HepG2 (cell line): ENCODE results near the gene SI. TPM values are rescaled to one million over a fixed set of nuclear protein-coding genes. Genes with fewer than 3 reads are reported as not detected.

Experiments used
- ATAC-seq: fragments of 200-7000 bp; cut with Tn5 transposase; 3 replicates; pipeline ENCODE4 v1.9.1; 2020; ENCODE audit warnings: mild to moderate bottlenecking, moderate library complexity
- BruUV-seq: library from RNA; stranded (reverse); fragments of 400-500 nt; replicated peaks from 2 replicates; lab custom pipeline; 2021; lab: Mats Ljungman, UMichigan
- CTCF ChIA-PET: fragments of 300-600 bp; formaldehyde crosslinking; extraction: SDS; loops from one replicate; lab custom pipeline; 2021; ENCODE audit warnings: low total read pairs, inconsistent platforms, low intra/inter-chr PET ratio; lab: Yijun Ruan, JAX
- POLR2A ChIA-PET: fragments of 350-600 bp; sonication (Branson Sonifier 250); formaldehyde crosslinking; loops from one replicate; lab custom pipeline; 2020; ENCODE audit warnings: antibody characterized with exemption, inconsistent platforms; lab: Yijun Ruan, JAX
- DNase-seq: peaks from one replicate; pipeline ENCODE4 v3.0.0-alpha.2; 2015; ENCODE audit warnings: low spot score
- FAIRE-seq: peaks from 3 replicates; lab custom pipeline; 2011; peaks lifted over from hg19 to GRCh38; lab: Jason Lieb, UNC
- H2AFZ ChIP-seq: one replicate; pipeline ENCODE4 v1.6.1; 2011; ENCODE audit warnings: low read length, inconsistent platforms
- H3K27ac ChIP-seq: fragments of 300-600 bp; 3 replicates; pipeline ENCODE4 v1.8.0; 2011; ENCODE audit warnings: mixed run types, mild to moderate bottlenecking, mixed read lengths, low read length, inconsistent platforms; ENCODE audit not compliant: insufficient read depth; ENCODE audit errors: extremely low read length
- H3K27me3 ChIP-seq, 2 experiments: fragments of 200-600 bp in 1 of 2; 2 replicates in 1 of 2; 3 replicates in 1 of 2; pipeline versions ENCODE4 v1.6.0 to v1.8.0; 2011; ENCODE audit warnings: low read length in 2 of 2, mild to moderate bottlenecking in 2 of 2, moderate library complexity in 2 of 2, inconsistent platforms in 1 of 2; ENCODE audit not compliant: insufficient read depth in 2 of 2, control insufficient read depth in 1 of 2
- H3K36me3 ChIP-seq, 2 experiments: fragments of 200-600 bp in 1 of 2; replicated peaks in 1 of 2; 2 replicates in 1 of 2; 3 replicates in 1 of 2; pipeline versions ENCODE4 v1.5.1 to v1.8.0; 2011; ENCODE audit warnings: low read length in 2 of 2, inconsistent platforms in 1 of 2; ENCODE audit not compliant: insufficient read depth in 2 of 2, control insufficient read depth in 1 of 2
- H3K4me1 ChIP-seq: 2 replicates; pipeline ENCODE4 v1.5.1; 2012; ENCODE audit warnings: low read length, inconsistent platforms; ENCODE audit not compliant: insufficient read depth
- H3K4me2 ChIP-seq: 2 replicates; pipeline ENCODE4 v1.6.0; 2011; ENCODE audit warnings: low read depth, low read length, inconsistent platforms
- H3K4me3 ChIP-seq, 3 experiments: fragments of 200-600 bp in 1 of 3; sonication (generic), shearing (Covaris generic) in 1 of 3; replicated peaks in 1 of 3; 2 replicates each; pipeline ENCODE4 v1.5.1; 2011 to 2016; ENCODE audit warnings: low read length in 3 of 3, inconsistent platforms in 2 of 3, low read depth in 2 of 3, mild to moderate bottlenecking in 2 of 3, control low read depth in 1 of 3, mixed read lengths in 1 of 3; ENCODE audit not compliant: insufficient read depth in 1 of 3
- H3K79me2 ChIP-seq: one replicate; pipeline ENCODE4 v1.6.1; 2011; ENCODE audit warnings: low read length, inconsistent platforms; ENCODE audit not compliant: insufficient read depth
- H3K9ac ChIP-seq: 2 replicates; pipeline ENCODE4 v1.6.0; 2011; ENCODE audit warnings: mild to moderate bottlenecking, low read depth, low read length, inconsistent platforms; ENCODE audit not compliant: insufficient read depth
- H3K9me3 ChIP-seq: 2 replicates; pipeline ENCODE4 v1.5.1; 2012; ENCODE audit warnings: mild to moderate bottlenecking, low read length
- H4K20me1 ChIP-seq: 2 replicates; pipeline ENCODE4 v1.6.0; 2011; ENCODE audit warnings: inconsistent platforms, mild to moderate bottlenecking, low read length, moderate library complexity; ENCODE audit not compliant: insufficient read depth
- ARNTL ChIP-seq: sonication (generic); formaldehyde crosslinking; IDR thresholded peaks from 2 replicates; pipeline ENCODE4 v1.4.0; 2020; ENCODE audit warnings: mild to moderate bottlenecking, missing genetic modification reagents
- ATF7-NPFF ChIP-seq: sonication (generic); formaldehyde crosslinking; IDR thresholded peaks from 2 replicates; pipeline ENCODE4 v1.8.1; 2023; ENCODE audit warnings: mild to moderate bottlenecking, low read depth, missing genetic modification reagents, moderate library complexity
- CTCF ChIP-seq: sonication (generic); formaldehyde crosslinking; IDR thresholded peaks from 2 replicates; pipeline ENCODE4 v1.5.0; 2020; ENCODE audit warnings: mild to moderate bottlenecking, missing genetic modification reagents, moderate library complexity
- MIXL1 ChIP-seq: IDR thresholded peaks from 2 replicates; pipeline ENCODE4 v1.6.1; 2016
- RAD21 ChIP-seq: fragments of 450-650 bp; formaldehyde crosslinking; IDR thresholded peaks from 2 replicates; pipeline ENCODE4 v1.5.0; 2020; ENCODE audit warnings: mild to moderate bottlenecking
- RAD51 ChIP-seq: fragments of 450-650 bp; IDR thresholded peaks from 2 replicates; pipeline ENCODE4 v1.6.1; 2016; ENCODE audit warnings: borderline replicate concordance
- SMC3 ChIP-seq: IDR thresholded peaks from 2 replicates; pipeline ENCODE4 v1.6.1; 2011; ENCODE audit warnings: low read length, improper control_type of control experiment
- SOX6 ChIP-seq, 2 experiments: fragments of 450-650 bp in 1 of 2; sonication (generic) in 1 of 2; formaldehyde crosslinking in 1 of 2; IDR thresholded peaks; 2 replicates each; pipeline versions ENCODE4 v1.4.0 to v1.6.1; 2017 to 2020; ENCODE audit warnings: antibody characterized with exemption in 1 of 2, mild to moderate bottlenecking in 1 of 2, missing genetic modification reagents in 1 of 2
- STAG1 ChIP-seq: sonication (generic); formaldehyde crosslinking; IDR thresholded peaks from 2 replicates; pipeline ENCODE4 v1.4.0; 2020; ENCODE audit warnings: missing genetic modification reagents
- XBP1 ChIP-seq: sonication (generic); formaldehyde crosslinking; IDR thresholded peaks from 2 replicates; pipeline ENCODE4 v1.5.0; 2020; ENCODE audit warnings: missing genetic modification reagents
- ZFP36L1 ChIP-seq: sonication (generic); formaldehyde crosslinking; IDR thresholded peaks from 2 replicates; pipeline ENCODE4 v1.8.0; 2022; ENCODE audit warnings: mild to moderate bottlenecking, missing genetic modification reagents, moderate library complexity
- ZNF264 ChIP-seq: sonication (generic); formaldehyde crosslinking; IDR thresholded peaks from 2 replicates; pipeline ENCODE4 v1.4.0; 2020; ENCODE audit warnings: missing genetic modification reagents
- WGBS: methylation state at CpG from one replicate; pipeline ENCODE4 v1.1.6; 2017; ENCODE audit warnings: low lambda C conversion rate; 5-methylcytosine and 5-hydroxymethylcytosine counted together
- in situ Hi-C: cut with HindIII; loops from 2 replicates; pipeline ENCODE4 v1.10.0; 2017; ENCODE audit warnings: low pct_unique_long_range_greater_than_20kb; ENCODE audit not compliant: extremely low pct_ligation_motif_present
- intact Hi-C: fragments of 100-400 bp; cut with micrococcal nuclease; formaldehyde crosslinking; loops from one replicate; pipeline ENCODE4 v1.10.0; 2022; ENCODE audit not compliant: unreplicated experiment
- polyA plus RNA-seq, 8 experiments: library from polyadenylated mRNA; depleted of rRNA in 3 of 8; stranded (reverse) in 7 of 8; unstranded in 1 of 8; fragments of >200 nt; fragmentation: Illumina TruSeq in 4 of 8; extraction: Trizol in 4 of 8; gene quantifications; 2 replicates each; pipeline versions ENCODE4 v1.2.1 to v1.2.3, GENCODE V29; 2011 to 2016; ENCODE audit warnings: low read depth in 4 of 8, missing spikeins in 1 of 8, mixed read lengths in 1 of 8; ENCODE audit not compliant: insufficient read depth in 1 of 8
- total RNA-seq, 5 experiments: library from RNA; depleted of rRNA; stranded (reverse); fragments of >200 nt; fragmentation: Illumina TruSeq; extraction: Trizol; gene quantifications; 2 replicates each; pipeline ENCODE4 v1.2.3, GENCODE V29; 2016; ENCODE audit warnings: low read depth in 1 of 5

SI gene
- total and polyA plus RNA-seq, 2 of the 13 experiments (the other 11 are each of a cell fraction or from before 2014, with no cell fraction given), result not detected

DNA sequence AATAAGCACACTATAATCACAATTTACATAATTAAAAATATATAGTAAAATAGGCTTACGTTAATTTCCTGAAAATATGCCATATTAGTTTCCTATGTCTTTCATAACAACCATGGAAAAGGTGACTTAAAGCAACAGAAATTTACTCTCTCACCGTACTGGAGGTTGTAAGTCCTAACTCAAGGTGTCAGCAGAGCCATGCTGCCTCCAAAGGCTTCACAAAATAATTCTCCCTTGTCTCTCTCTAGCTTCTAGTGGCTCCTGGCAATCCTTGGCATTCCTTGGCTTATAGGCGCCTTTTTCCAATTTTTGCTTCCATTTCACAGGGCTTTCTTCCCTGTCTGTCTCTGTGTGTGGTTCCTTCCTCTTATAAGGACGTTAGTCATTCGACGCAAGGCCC lies 7.6 kb downstream of the SI start:
- ChIA-PET CTCF (no interaction called here), POLR2A (no interaction called here)
- Histone ChIP-seq H3K4me2 (no peak overlapping the region), H3K9me3 (no peaks in the 10 kb centered on the region), H3K79me2 (no peaks in the 10 kb centered on the region), H3K27me3 (no peaks in the 10 kb centered on the region; a peak in 1 of 5 replicates), H3K4me1 (no peaks in the 10 kb centered on the region), H3K27ac (no peak overlapping the region), H3K4me3 (no peak overlapping the region), H2AFZ (no peak overlapping the region), H4K20me1 (no peaks in the 10 kb centered on the region), H3K9ac (no peak overlapping the region), H3K36me3 (no peaks in the 10 kb centered on the region)
- in situ Hi-C loops, result no loop called here
- 34% methylated on average over 6 of the region's 6 CpGs for WGBS
- ATAC-seq (peak; percentile 57), FAIRE-seq (no peak), DNase-seq (peak; percentile 5)
- TF ChIP-seq SOX6 (IDR thresholded peaks at IDR 0.05) (no peak), SOX6 (CRISPR knock-in tag; IDR thresholded peaks at IDR 0.05) (no peak), RAD21 (CRISPR knock-in tag) (no peak), ZFP36L1 (CRISPR knock-in tag) (no peak), ZNF264 (CRISPR knock-in tag) (no peak), CTCF (CRISPR knock-in tag) (peak; percentile 35; the same call in 1 of the 2 replicates), RAD51 (no peak), ATF7-NPFF (CRISPR knock-in tag) (no peak), ARNTL (CRISPR knock-in tag) (no peak), SMC3 (0 out of 2 replicates have a peak, but pooled peaks have one; percentile 9), MIXL1 (CRISPR knock-in tag) (no peak), XBP1 (no peak), STAG1 (CRISPR knock-in tag) (peak; percentile 60)
- BruUV-seq, result no TSS peak
- intact Hi-C loops, result no loop called here
